Activated CD4-positive, alpha-beta memory T cell treated with anti-CD3 and anti-CD28 coated beads for 36 hours (primary cell): ENCODE measurements around the gene NSRP1. TPM values are rescaled to one million over a fixed set of nuclear protein-coding genes. Genes with fewer than 3 reads are reported as not detected.
A peak's percentile ranks its signal among the peaks of the same experiment; 100 is the strongest.
"Not testable (repeated sequence)": the region's sequence is repeated elsewhere in the genome, so short reads cannot be mapped to it uniquely, and the experiment has no call there.

Experiments
- CTCF ChIA-PET: fragments of 350-600 bp; sonication (Branson Sonifier 250); formaldehyde crosslinking; loops from one replicate; lab custom pipeline; 2021; ENCODE audit warnings: antibody characterized with exemption, inconsistent platforms; lab: Charles Lee
- POLR2A ChIA-PET: fragments of 350-600 bp; sonication (Branson Sonifier 250); formaldehyde crosslinking; loops from one replicate; lab custom pipeline; 2021; ENCODE audit warnings: antibody characterized with exemption; lab: Charles Lee
- DNase-seq: peaks from one replicate; pipeline ENCODE4 v3.0.0-alpha.2; 2020
- H3K27ac Mint-ChIP-seq: one replicate; pipeline ENCODE4 v1.8.0; 2021; ENCODE audit warnings: mixed read lengths
- H3K27me3 Mint-ChIP-seq: one replicate; pipeline ENCODE4 v1.8.0; 2021; ENCODE audit warnings: mixed read lengths
- H3K36me3 Mint-ChIP-seq: one replicate; pipeline ENCODE4 v1.8.0; 2021; ENCODE audit warnings: mixed read lengths
- H3K4me1 Mint-ChIP-seq: one replicate; pipeline ENCODE4 v1.8.0; 2021; ENCODE audit warnings: low read depth, mixed read lengths
- H3K4me3 Mint-ChIP-seq: one replicate; pipeline ENCODE4 v1.8.0; 2021; ENCODE audit warnings: mild to moderate bottlenecking, mixed read lengths
- H3K9me3 Mint-ChIP-seq: one replicate; pipeline ENCODE4 v1.8.0; 2021; ENCODE audit warnings: mixed read lengths
- intact Hi-C: fragments of 100-400 bp; cut with micrococcal nuclease; formaldehyde crosslinking; loops from one replicate; pipeline ENCODE4 v1.15.1; 2023
- total RNA-seq, 2 experiments: library from RNA; stranded (reverse); gene quantifications; one replicate each; pipeline ENCODE4 v1.2.3, GENCODE V29; 2021

The NSRP1 gene
- total RNA-seq: 10 to 100 TPM; 24.3 to 26.5 TPM

DNA sequence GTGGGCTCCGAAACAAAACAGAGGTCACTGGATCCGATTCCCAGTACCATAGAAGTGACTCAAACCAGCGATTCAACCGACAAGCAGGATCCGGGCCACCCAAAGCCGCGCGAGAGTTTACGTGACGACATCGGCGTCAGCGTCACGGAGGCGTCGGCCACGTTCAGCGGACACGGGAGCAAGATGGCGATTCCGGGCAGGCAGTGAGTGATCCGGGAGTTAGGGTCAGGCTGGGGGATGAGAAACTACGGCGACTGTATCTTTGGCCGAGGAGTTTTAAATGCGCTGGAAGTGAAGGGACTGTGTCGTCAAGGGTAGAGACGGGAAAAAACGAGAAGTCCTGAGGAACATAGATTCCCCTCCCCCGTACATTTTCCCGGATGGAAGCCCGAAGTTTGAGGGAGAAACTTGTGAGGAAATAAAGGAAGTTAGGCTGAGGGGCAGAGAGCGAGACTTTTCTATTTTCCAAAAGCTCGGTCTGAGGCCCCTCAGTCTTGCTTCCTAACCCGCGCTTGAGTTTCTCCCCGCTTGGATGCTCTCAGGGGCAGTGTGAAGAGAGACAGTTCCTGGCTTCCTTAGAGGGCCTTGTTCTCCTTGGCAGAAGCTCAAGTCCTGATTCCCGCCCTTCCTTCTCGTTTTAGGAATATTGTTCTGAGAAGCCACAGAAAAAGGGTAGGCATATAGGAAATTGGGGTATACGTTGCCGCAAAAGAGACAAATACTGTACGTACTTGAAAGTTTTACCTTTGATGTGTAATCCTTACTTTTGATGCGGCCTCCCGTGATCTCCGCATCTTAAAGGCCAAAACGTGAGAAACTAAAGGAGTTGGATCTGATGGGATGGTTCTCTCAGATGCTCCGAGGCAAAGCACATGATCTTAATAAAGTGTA, at the start of gene NSRP1:
TSS of gene NSRP1 (plus strand) at position 156 of the 891 bp plus-strand sequence. CDS start at position 184, 28 bp downstream.
- Mint-ChIP-seq H3K4me1 (peaks cover 41% of the 10 kb centered on the region), H3K27ac (peak within 1 kb of the TSS; percentile 99), H3K36me3 (peaks cover 22% of the 10 kb centered on the region), H3K9me3 (no peaks in the 10 kb centered on the region), H3K27me3 (no peaks in the 10 kb centered on the region), H3K4me3 (peak within 1 kb of the TSS; percentile 96)
- ChIA-PET POLR2A (interaction anchor here (0.6 to 1.7 kb wide), 4 partner anchors 175 to 219 kb away, joined by 3 to 6 read pairs (median 5); partner anchors contain the start of genes BLMH and SSH2), CTCF (interaction anchor here (0.7 to 2.6 kb wide), 6 partner anchors 9 to 220 kb away, joined by 3 to 22 read pairs (median 5); no protein-coding TSS in a partner anchor)
- intact Hi-C loops: loop anchor here (1.0 to 5.0 kb wide), 3 partner anchors 175 to 360 kb away; partner anchors contain the start of genes BLMH and GOSR1
- DNase-seq: peak; percentile 97

- intact Hi-C loops: no loop called here
- ChIA-PET CTCF (interaction anchor here (1.3 kb wide), 1 partner anchor 25 kb away, joined by 6 read pairs; no protein-coding TSS in a partner anchor), POLR2A (no interaction called here)
- DNase-seq: no peak
- peaks cover 20% of the 10 kb centered on the region for H3K9me3 Mint-ChIP-seq
- peaks cover 3% of the 10 kb centered on the region for H3K27me3 Mint-ChIP-seq
- H3K36me3 Mint-ChIP-seq: peaks cover 7% of the 10 kb centered on the region
- no peak overlapping the region for H3K4me3 Mint-ChIP-seq
- no peaks in the 10 kb centered on the region for H3K4me1 Mint-ChIP-seq
- H3K27ac Mint-ChIP-seq: no peak overlapping the region
Measured at GRCh38 chr17:30068465-30068864, 48.2 kb upstream of the NSRP1 start.

DNA sequence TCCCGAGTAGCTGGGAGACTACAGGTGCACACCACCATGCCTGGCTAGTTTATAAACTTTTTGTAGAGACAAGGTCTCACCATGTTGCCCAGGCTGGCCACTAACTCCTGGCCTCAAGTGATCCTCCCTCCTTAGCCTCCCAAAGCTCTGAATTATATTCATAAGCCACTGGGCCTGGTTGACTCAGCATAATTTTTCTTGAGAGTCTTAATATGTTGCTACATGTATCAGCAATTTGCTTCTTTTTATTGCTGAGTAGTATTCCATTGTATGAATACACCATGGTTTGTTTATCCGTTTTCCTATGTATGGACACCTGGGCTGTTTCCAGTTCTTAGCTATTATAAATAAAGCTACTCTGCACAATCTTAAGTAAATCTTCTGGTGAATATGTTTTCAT, 42.4 kb upstream of the NSRP1 start:
- no peaks in the 10 kb centered on the region for H3K36me3 Mint-ChIP-seq

GRCh38 chr17:30074730-30075129, 41.9 kb upstream of the NSRP1 start:
- intact Hi-C loops: no loop called here
- Mint-ChIP-seq H3K27ac (no peak overlapping the region), H3K4me1 (no peaks in the 10 kb centered on the region), H3K36me3 (no peaks in the 10 kb centered on the region), H3K27me3 (peaks cover 8% of the 10 kb centered on the region), H3K9me3 (no peaks in the 10 kb centered on the region), H3K4me3 (no peak overlapping the region)
- no peak for DNase-seq
- CTCF ChIA-PET: interaction anchor here (0.9 kb wide), 1 partner anchor 18 kb away, joined by 3 read pairs; no protein-coding TSS in a partner anchor
- POLR2A ChIA-PET: no interaction called here

More for the DNA sequence above, 42.4 kb upstream of the NSRP1 start:
- no peak overlapping the region for H3K4me3 Mint-ChIP-seq
- peaks cover 8% of the 10 kb centered on the region for H3K27me3 Mint-ChIP-seq
- intact Hi-C loops: no loop called here
- CTCF ChIA-PET: interaction anchor here (0.9 kb wide), 1 partner anchor 19 kb away, joined by 3 read pairs; no protein-coding TSS in a partner anchor
- H3K9me3 Mint-ChIP-seq: no peaks in the 10 kb centered on the region
- H3K4me1 Mint-ChIP-seq: no peaks in the 10 kb centered on the region
- no peak overlapping the region for H3K27ac Mint-ChIP-seq
- POLR2A ChIA-PET: no interaction called here
- no peak for DNase-seq

DNA sequence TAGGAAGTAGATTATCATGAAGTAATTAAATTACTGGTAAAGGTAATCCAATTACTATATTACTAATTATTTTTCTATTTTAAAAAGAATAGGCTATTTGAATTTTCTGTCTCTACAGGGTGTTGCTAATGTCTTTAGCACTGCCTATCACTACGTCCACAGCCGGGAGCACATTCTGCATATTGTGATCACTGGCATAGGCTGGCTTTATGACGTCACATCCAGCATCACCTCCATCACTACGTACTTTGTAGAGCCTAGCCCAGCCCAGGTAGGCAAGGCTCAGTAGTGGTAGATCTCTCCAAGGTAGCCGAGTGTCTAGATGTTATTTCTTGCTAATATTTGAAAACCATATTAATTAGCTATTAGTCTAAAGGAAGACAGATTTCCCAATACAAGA, 33.8 kb upstream of the NSRP1 start:
- POLR2A ChIA-PET: no interaction called here
- DNase-seq: no peak
- Mint-ChIP-seq H3K4me1 (no peaks in the 10 kb centered on the region), H3K27ac (no peak overlapping the region), H3K36me3 (no peaks in the 10 kb centered on the region), H3K27me3 (peaks cover 9% of the 10 kb centered on the region), H3K4me3 (no peak overlapping the region), H3K9me3 (no peaks in the 10 kb centered on the region)
- intact Hi-C loops: no loop called here
- CTCF ChIA-PET: interaction anchor here (1.0 to 4.2 kb wide), 2 partner anchors 11 to 22 kb away, joined by 3 to 24 read pairs; no protein-coding TSS in a partner anchor

- DNase-seq: no peak
- no peaks in the 10 kb centered on the region for H3K4me1 Mint-ChIP-seq
- POLR2A ChIA-PET: no interaction called here
- intact Hi-C loops: no loop called here
- H3K27ac Mint-ChIP-seq: no peak overlapping the region
- no peaks in the 10 kb centered on the region for H3K36me3 Mint-ChIP-seq
- CTCF ChIA-PET: interaction anchor here (4.2 kb wide), 1 partner anchor 9 kb away, joined by 24 read pairs; no protein-coding TSS in a partner anchor
- H3K9me3 Mint-ChIP-seq: no peaks in the 10 kb centered on the region
- peaks cover 11% of the 10 kb centered on the region for H3K27me3 Mint-ChIP-seq
- no peak overlapping the region for H3K4me3 Mint-ChIP-seq
Measured at GRCh38 chr17:30084788-30085187, 31.8 kb upstream of the NSRP1 start.

- intact Hi-C loops: no loop called here
- Mint-ChIP-seq H3K36me3 (no peaks in the 10 kb centered on the region), H3K4me1 (no peaks in the 10 kb centered on the region), H3K4me3 (no peak overlapping the region), H3K9me3 (no peaks in the 10 kb centered on the region), H3K27me3 (peaks cover 17% of the 10 kb centered on the region), H3K27ac (no peak overlapping the region)
- no peak for DNase-seq
- POLR2A ChIA-PET: interaction anchor here (0.6 kb wide), 1 partner anchor 495 kb away, joined by 3 read pairs; no protein-coding TSS in a partner anchor
- CTCF ChIA-PET: interaction anchor here (1.9 kb wide), 1 partner anchor 17 kb away, joined by 4 read pairs; no protein-coding TSS in a partner anchor
Measured at GRCh38 chr17:30086896-30087295, 29.7 kb upstream of the NSRP1 start.

- H3K4me1 Mint-ChIP-seq, H3K4me3 Mint-ChIP-seq, DNase-seq, H3K27ac Mint-ChIP-seq, H3K9me3 Mint-ChIP-seq, H3K36me3 Mint-ChIP-seq, intact Hi-C loops: not testable (repeated sequence)
- H3K27me3 Mint-ChIP-seq: peaks cover 17% of the 10 kb centered on the region
- POLR2A ChIA-PET: interaction anchor here (0.6 kb wide), 1 partner anchor 495 kb away, joined by 3 read pairs; no protein-coding TSS in a partner anchor
- CTCF ChIA-PET: interaction anchor here (0.6 to 1.9 kb wide), 3 partner anchors 11 to 66 kb away, joined by 4 read pairs; no protein-coding TSS in a partner anchor
Measured at GRCh38 chr17:30087431-30087830, 29.2 kb upstream of the NSRP1 start.

DNA sequence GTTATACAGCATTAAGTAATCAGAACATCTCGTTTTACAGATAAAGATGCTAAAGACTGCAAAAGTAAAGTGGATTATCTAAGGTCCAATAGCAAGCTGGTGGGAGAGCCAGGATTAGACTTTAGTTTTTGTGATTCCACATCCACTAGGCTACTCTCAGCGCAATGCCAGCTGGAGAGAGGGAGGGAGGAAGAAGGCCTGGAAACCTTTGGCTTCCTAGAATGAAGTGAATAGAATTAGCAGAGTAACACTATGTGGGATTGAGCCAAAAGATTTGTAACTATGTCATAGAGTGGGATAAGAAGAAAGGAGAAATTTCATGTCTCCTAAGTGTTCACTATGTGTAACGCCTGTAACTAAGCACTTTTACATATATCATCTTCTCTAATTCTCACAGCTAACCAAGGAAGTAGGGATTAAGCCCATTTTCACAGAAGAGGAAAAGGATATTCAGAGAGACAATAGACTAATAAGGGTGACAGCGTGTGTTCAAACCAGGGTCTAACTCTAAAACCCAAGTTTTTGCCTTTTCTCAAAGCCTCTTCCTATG, 25.4 kb upstream of the NSRP1 start:
- POLR2A ChIA-PET: no interaction called here
- no peaks in the 10 kb centered on the region for H3K36me3 Mint-ChIP-seq
- no peak overlapping the region for H3K27ac Mint-ChIP-seq
- H3K4me3 Mint-ChIP-seq: no peak overlapping the region
- H3K27me3 Mint-ChIP-seq: peaks cover 17% of the 10 kb centered on the region
- CTCF ChIA-PET: interaction anchor here (1.3 to 6.0 kb wide), 4 partner anchors 14 to 284 kb away, joined by 3 to 69 read pairs (median 12); no protein-coding TSS in a partner anchor
- H3K9me3 Mint-ChIP-seq: no peaks in the 10 kb centered on the region
- peaks cover 4% of the 10 kb centered on the region for H3K4me1 Mint-ChIP-seq
- intact Hi-C loops: loop anchor here (10.0 kb wide), 2 partner anchors 286 to 466 kb away; partner anchors contain the start of gene CORO6
- DNase-seq: no peak

- Mint-ChIP-seq H3K9me3 (no peaks in the 10 kb centered on the region), H3K27ac (no peak overlapping the region), H3K27me3 (peaks cover 16% of the 10 kb centered on the region), H3K36me3 (no peaks in the 10 kb centered on the region), H3K4me3 (no peak overlapping the region), H3K4me1 (peaks cover 4% of the 10 kb centered on the region)
- CTCF ChIA-PET: interaction anchor here (1.1 to 6.0 kb wide), 7 partner anchors 8 to 284 kb away, joined by 3 to 69 read pairs (median 18); no protein-coding TSS in a partner anchor
- intact Hi-C loops: loop anchor here (10.0 kb wide), 2 partner anchors 287 to 467 kb away; partner anchors contain the start of gene CORO6
- POLR2A ChIA-PET: no interaction called here
- DNase-seq: no peak
Measured at GRCh38 chr17:30091771-30092170, 24.8 kb upstream of the NSRP1 start.

DNA sequence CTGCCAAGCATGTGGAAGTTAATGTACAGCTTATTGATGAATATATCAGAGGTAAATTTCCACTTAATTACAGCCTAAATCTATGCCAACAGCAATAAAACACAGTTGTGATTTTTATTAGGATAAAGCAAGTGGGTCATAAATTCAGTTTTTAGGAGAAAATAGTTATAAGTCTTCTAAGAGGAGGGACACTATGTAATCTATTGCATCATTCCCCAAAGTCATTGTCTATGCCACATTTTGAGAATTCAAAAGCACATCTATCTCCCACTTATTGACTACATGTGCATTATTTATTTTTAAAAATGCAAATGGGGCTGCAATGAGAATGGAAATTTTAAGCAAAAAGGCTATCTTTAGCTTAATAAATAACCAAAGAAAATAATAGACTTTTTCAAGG, 23.7 kb upstream of the NSRP1 start:
- DNase-seq: no peak
- ChIA-PET CTCF (interaction anchor here (0.6 to 6.0 kb wide), 41 partner anchors 9 to 475 kb away, joined by 3 to 69 read pairs (median 4); partner anchors contain the start of gene SSH2), POLR2A (no interaction called here)
- no peaks in the 10 kb centered on the region for H3K9me3 Mint-ChIP-seq
- H3K27ac Mint-ChIP-seq: no peak overlapping the region
- no peaks in the 10 kb centered on the region for H3K36me3 Mint-ChIP-seq
- H3K27me3 Mint-ChIP-seq: peaks cover 13% of the 10 kb centered on the region
- intact Hi-C loops: loop anchor here (1.0 to 10.0 kb wide), 3 partner anchors 67 to 468 kb away; partner anchors contain the start of gene CORO6
- peaks cover 4% of the 10 kb centered on the region for H3K4me1 Mint-ChIP-seq
- H3K4me3 Mint-ChIP-seq: no peak overlapping the region
